CD4-positive, alpha-beta T cell treated with Interleukin-15 for 4 hours (primary cell): ENCODE results near the gene TMOD2.
A peak's percentile ranks its signal among the peaks of the same experiment; 100 is the strongest.
"Not testable (repeated sequence)": the region's sequence is repeated elsewhere in the genome, so short reads cannot be mapped to it uniquely, and the experiment has no call there.

Experiments
- DNase-seq: peaks from one replicate; pipeline ENCODE4 v3.0.0-alpha.2; 2020; ENCODE audit warnings: low spot score

Gene TMOD2

GRCh38 chr15:51774916-51775315 is 23.5 kb downstream of the TMOD2 start:
- DNase-seq = no peak

- DNase-seq = peak; percentile 57
Observed at GRCh38 chr15:51775967-51776816, 24.8 kb downstream of the TMOD2 start.

- DNase-seq = peak; percentile 74
Observed at GRCh38 chr15:51776952-51777569, 25.7 kb downstream of the TMOD2 start.

GRCh38 chr15:51780636-51781035 is 29.2 kb downstream of the TMOD2 start:
- DNase-seq = no peak

- no peak for DNase-seq
Observed at GRCh38 chr15:51781506-51781905, 30.1 kb downstream of the TMOD2 start.

GRCh38 chr15:51782357-51782896 is 31.0 kb downstream of the TMOD2 start:
- no peak for DNase-seq

GRCh38 chr15:51783967-51784366 is 32.6 kb downstream of the TMOD2 start:
- DNase-seq = no peak

- DNase-seq = not testable (repeated sequence)
Observed at GRCh38 chr15:51787130-51787529, 35.7 kb downstream of the TMOD2 start.

- not testable (repeated sequence) for DNase-seq
Observed at GRCh38 chr15:51792474-51792873, 41.1 kb downstream of the TMOD2 start.

- DNase-seq = no peak
Observed at GRCh38 chr15:51793521-51794305, 42.3 kb downstream of the TMOD2 start.

- DNase-seq = no peak
Observed at GRCh38 chr15:51796847-51797401, 45.5 kb downstream of the TMOD2 start.

- no peak for DNase-seq
Observed at GRCh38 chr15:51798281-51798680, 46.9 kb downstream of the TMOD2 start.

- no peak for DNase-seq
Observed at GRCh38 chr15:51799282-51800252, 48.2 kb downstream of the TMOD2 start.

- no peak for DNase-seq
Observed at GRCh38 chr15:51801391-51801835, 50.0 kb downstream of the TMOD2 start.

GRCh38 chr15:51802593-51802992 is 51.2 kb downstream of the TMOD2 start:
- no peak for DNase-seq

- no peak for DNase-seq
Observed at GRCh38 chr15:51803965-51804364, 52.6 kb downstream of the TMOD2 start.

GRCh38 chr15:51806123-51806522 is 54.7 kb downstream of the TMOD2 start:
- DNase-seq = no peak

GRCh38 chr15:51809457-51809856 is 58.1 kb downstream of the TMOD2 start:
- DNase-seq = no peak

- DNase-seq = no peak
Observed at GRCh38 chr15:51812598-51812997, 61.2 kb downstream of the TMOD2 start.

- no peak for DNase-seq
Observed at GRCh38 chr15:51814606-51815005, 63.2 kb downstream of the TMOD2 start.

- DNase-seq = no peak
Observed at GRCh38 chr15:51816611-51817010, 65.2 kb downstream of the TMOD2 start.
